PC-3 (cell line): ENCODE measurements around the gene FCAMR.

Source experiments
- CTCF ChIP-seq: fragments of 300-600 bp; sonication (generic); conservative IDR thresholded peaks from 2 replicates; pipeline ENCODE4 v1.5.1; 2017; ENCODE audit warnings: antibody characterized with exemption, low read depth, mild to moderate bottlenecking, low read length
- EZH2phosphoT487 ChIP-seq: fragments of 300-600 bp; sonication (generic); IDR thresholded peaks from 2 replicates; pipeline ENCODE4 v1.6.1; 2018; ENCODE audit warnings: mild to moderate bottlenecking, antibody characterized with exemption, low read length, borderline replicate concordance

GRCh38 chr1:207006914-207007313, 36.7 kb upstream of the FCAMR start:
- TF ChIP-seq CTCF (no peak), EZH2phosphoT487 (no peak)
